GM12878 (cell line): Measurements from ENCODE around the gene FBXW8. TPM values are rescaled to one million over a fixed set of nuclear protein-coding genes. Genes with fewer than 3 reads are reported as not detected.

Experiments used
- ATAC-seq: fragments of 200-7000 bp; cut with Tn5 transposase; 3 replicates; pipeline ENCODE4 v1.9.1; 2020; ENCODE audit warnings: mild to moderate bottlenecking, moderate library complexity
- BruUV-seq: library from RNA; stranded (reverse); fragments of 400-500 nt; replicated peaks from 2 replicates; lab custom pipeline; 2021; lab: Mats Ljungman, UMichigan
- CTCF ChIA-PET: fragments of 300-600 bp; sonication (Branson Sonifier 250); formaldehyde crosslinking; extraction: SDS; loops from one replicate; lab custom pipeline; 2021; ENCODE audit warnings: inconsistent platforms; lab: Yijun Ruan, JAX
- POLR2A ChIA-PET: fragments of 350-600 bp; formaldehyde crosslinking; extraction: SDS; loops from one replicate; lab custom pipeline; 2021; ENCODE audit warnings: inconsistent platforms; lab: Charles Lee
- RAD21 ChIA-PET: fragments of 300-600 bp; sonication (Branson Sonifier 250); formaldehyde crosslinking; loops from one replicate; lab custom pipeline; 2023; ENCODE audit warnings: antibody characterized with exemption; ENCODE audit not compliant: unreplicated experiment; lab: Charles Lee
- SMC1A ChIA-PET: fragments of 300-600 bp; sonication (Branson Sonifier 250); formaldehyde crosslinking; loops from one replicate; lab custom pipeline; 2023; ENCODE audit not compliant: unreplicated experiment, uncharacterized antibody; lab: Charles Lee
- DNase-seq: peaks from one replicate; pipeline ENCODE4 v3.0.0-alpha.2; 2011; ENCODE audit warnings: low read depth, low spot score
- FAIRE-seq: peaks from 3 replicates; lab custom pipeline; 2011; peaks lifted over from hg19 to GRCh38; lab: Jason Lieb, UNC
- H2AFZ ChIP-seq: 2 replicates; pipeline ENCODE4 v1.6.0; 2011; ENCODE audit warnings: low read depth, low read length, control low read depth; ENCODE audit not compliant: control insufficient read depth
- H3K27ac ChIP-seq: 2 replicates; pipeline ENCODE4 v1.5.1; 2011; ENCODE audit warnings: control low read depth; ENCODE audit not compliant: control insufficient read depth, insufficient read depth
- H3K27me3 ChIP-seq, 2 experiments: replicated peaks in 1 of 2; 2 replicates each; pipeline versions ENCODE4 v1.6.0 to v1.6.1; 2011; ENCODE audit warnings: low read length in 1 of 2; ENCODE audit not compliant: control insufficient read depth in 2 of 2, insufficient read depth in 2 of 2
- H3K36me3 ChIP-seq, 2 experiments: 2 replicates each; pipeline ENCODE4 v1.5.1; 2011; ENCODE audit warnings: low read length in 1 of 2; ENCODE audit not compliant: control insufficient read depth in 2 of 2, insufficient read depth in 2 of 2
- H3K4me1 ChIP-seq: 2 replicates; pipeline ENCODE4 v1.6.1; 2011; ENCODE audit warnings: mild to moderate bottlenecking, low read length, moderate library complexity, mixed read lengths; ENCODE audit not compliant: control insufficient read depth, insufficient read depth
- H3K4me2 ChIP-seq: 2 replicates; pipeline ENCODE4 v1.6.0; 2011; ENCODE audit warnings: control low read depth; ENCODE audit not compliant: control insufficient read depth, insufficient read depth
- H3K4me3 ChIP-seq: fragments of 200-600 bp; sonication (generic); 2 replicates; pipeline ENCODE4 v1.5.1; 2016
- H3K79me2 ChIP-seq: 2 replicates; pipeline ENCODE4 v1.6.0; 2011; ENCODE audit warnings: low read length; ENCODE audit not compliant: control insufficient read depth, insufficient read depth
- H3K9ac ChIP-seq: 2 replicates; pipeline ENCODE4 v1.8.0; 2011; ENCODE audit warnings: low read length, control low read depth, mixed read lengths; ENCODE audit not compliant: control insufficient read depth, insufficient read depth
- H3K9me3 ChIP-seq: replicated peaks from 3 replicates; pipeline ENCODE4 v1.5.1; 2011; ENCODE audit warnings: mild to moderate bottlenecking, low read length; ENCODE audit not compliant: control insufficient read depth, insufficient read depth
- H4K20me1 ChIP-seq: 2 replicates; pipeline ENCODE4 v1.6.0; 2011; ENCODE audit not compliant: control insufficient read depth, insufficient read depth
- CTCF ChIP-seq, 3 experiments: IDR thresholded peaks in 2 of 3; conservative IDR thresholded peaks in 1 of 3; 2 replicates each; pipeline ENCODE4 v1.5.1; 2011; ENCODE audit warnings: low read depth in 3 of 3, low read length in 3 of 3, mild to moderate bottlenecking in 3 of 3, control low read depth in 2 of 3, moderate library complexity in 2 of 3, inconsistent platforms in 1 of 3, mixed read lengths in 1 of 3; ENCODE audit not compliant: control insufficient read depth in 2 of 3, insufficient read depth in 1 of 3; ENCODE audit errors: extremely low read depth in 1 of 3
- CUX1 ChIP-seq: IDR thresholded peaks from 2 replicates; pipeline ENCODE4 v1.6.1; 2012; ENCODE audit warnings: improper control_type of control experiment, low read depth, low read length; ENCODE audit not compliant: insufficient replicate concordance
- IRF3 ChIP-seq: fragments of 450-650 bp; IDR thresholded peaks from 2 replicates; pipeline ENCODE4 v1.6.1; 2014; ENCODE audit warnings: mild to moderate bottlenecking
- JUNB ChIP-seq: IDR thresholded peaks from 2 replicates; pipeline ENCODE4 v1.6.1; 2016; ENCODE audit warnings: antibody characterized with exemption, mild to moderate bottlenecking
- RAD21 ChIP-seq: IDR thresholded peaks from 2 replicates; pipeline ENCODE4 v1.6.1; 2011; ENCODE audit warnings: mild to moderate bottlenecking, low read depth, low read length, moderate library complexity; ENCODE audit not compliant: insufficient read depth
- RCOR1 ChIP-seq: conservative IDR thresholded peaks from 2 replicates; pipeline ENCODE4 v1.6.1; 2012; ENCODE audit warnings: low read depth, low read length, improper control_type of control experiment
- RELB ChIP-seq: fragments of 450-650 bp; IDR thresholded peaks from 2 replicates; pipeline ENCODE4 v1.6.1; 2017; ENCODE audit warnings: low read depth, mild to moderate bottlenecking, moderate library complexity
- SMARCA5 ChIP-seq: fragments of 450-650 bp; IDR thresholded peaks from 2 replicates; pipeline ENCODE4 v1.6.1; 2017; ENCODE audit warnings: mild to moderate bottlenecking
- SREBF2 ChIP-seq: IDR thresholded peaks from 2 replicates; pipeline ENCODE4 v1.6.1; 2012; ENCODE audit warnings: mild to moderate bottlenecking, low read length
- TAF1 ChIP-seq: IDR thresholded peaks from 2 replicates; pipeline ENCODE4 v1.6.1; 2011; ENCODE audit warnings: mild to moderate bottlenecking, low read depth, low read length, borderline replicate concordance
- WGBS: methylation state at CpG from one replicate; pipeline ENCODE4 v1.1.6; 2016; ENCODE audit warnings: low lambda C conversion rate; ENCODE audit not compliant: insufficient replicate concordance, insufficient coverage; ENCODE audit errors: missing lambda C conversion rate; 5-methylcytosine and 5-hydroxymethylcytosine counted together
- in situ Hi-C: fragments of 300-500 bp; cut with MboI; formaldehyde crosslinking; loops from 9 replicates; pipeline ENCODE4 v1.14.3; 2018; ENCODE audit warnings: mixed read lengths
- intact Hi-C: fragments of 100-400 bp; cut with micrococcal nuclease; formaldehyde crosslinking; loops from one replicate; pipeline ENCODE4 v1.14.2; 2022; ENCODE audit not compliant: unreplicated experiment
- polyA plus RNA-seq, 11 experiments: library from polyadenylated mRNA; depleted of rRNA in 4 of 11; unstranded in 6 of 11; stranded (reverse) in 5 of 11; fragments of >200 nt; fragmentation: Nextera tagmentation in 4 of 11; fragmentation: Illumina TruSeq in 1 of 11; extraction: Ambion mirVana in 4 of 11; extraction: Trizol in 1 of 11; gene quantifications; 1 replicate in 1 of 11; 2 replicates in 10 of 11; pipeline versions ENCODE4 v1.2.1 to v1.2.3, GENCODE V29; 2011 to 2016; ENCODE audit warnings: inconsistent platforms in 2 of 11, missing spikeins in 2 of 11, low read depth in 1 of 11
- total RNA-seq, 4 experiments: library from RNA; depleted of rRNA in 3 of 4; stranded (reverse); fragments of >200 nt in 3 of 4; fragmentation: Illumina TruSeq in 1 of 4; extraction: Trizol in 1 of 4; gene quantifications; 2 replicates each; pipeline versions ENCODE4 v1.2.1 to v1.2.3, GENCODE V29; 2013 to 2021

The FBXW8 gene
- total and polyA plus RNA-seq, 10 of the 15 experiments (the other 5 are each of a cell fraction or from before 2014, with no cell fraction given), result 0.49 to 7.5 (median 4.4) TPM

- TF ChIP-seq CUX1, result no peak
- TF ChIP-seq JUNB, result no peak
- no peak for TF ChIP-seq SMARCA5
- no peak for TF ChIP-seq SREBF2
Observed at GRCh38 chr12:117073611-117074010, 162.9 kb downstream of the FBXW8 start (continued).

GRCh38 chr12:117076410-117077372 lies 165.9 kb downstream of the FBXW8 start:
- H3K27ac ChIP-seq, result no peak overlapping the region
- no peaks in the 10 kb centered on the region for H3K4me1 ChIP-seq
- H3K79me2 ChIP-seq, result no peaks in the 10 kb centered on the region
- no peak overlapping the region for H3K4me2 ChIP-seq
- no peaks in the 10 kb centered on the region for H3K9me3 ChIP-seq
- SMC1A ChIA-PET, result no interaction called here
- POLR2A ChIA-PET, result no interaction called here
- ATAC-seq (peak; percentile 21; the same call in 1 of the 3 replicates), DNase-seq (no peak), FAIRE-seq (no peak)
- in situ Hi-C loops, result no loop called here
- H3K4me3 ChIP-seq, result no peak overlapping the region
- RAD21 ChIA-PET, result no interaction called here
- BruUV-seq, result no TSS peak
- no peak overlapping the region for H2AFZ ChIP-seq
- no peaks in the 10 kb centered on the region for H3K27me3 ChIP-seq
- CTCF ChIA-PET, result interaction anchor here (1.1 kb wide), 1 partner anchor 11 kb away, joined by 5 read pairs; no protein-coding TSS in a partner anchor
- 89% methylated on average over 24 of the region's 24 CpGs for WGBS
- no peak overlapping the region for H3K9ac ChIP-seq
- no peaks in the 10 kb centered on the region for H4K20me1 ChIP-seq
- intact Hi-C loops, result no loop called here
- H3K36me3 ChIP-seq, result no peaks in the 10 kb centered on the region; a peak in 2 of 4 replicates
- TF ChIP-seq TAF1 (no peak), RCOR1 (no peak), RELB (no peak), CTCF (IDR thresholded peaks at IDR 0.05 in 2 of 3, conservative IDR thresholded peaks at IDR 0.05 in 1 of 3; ENCODE audit: control insufficient read depth in 2 of 3, extremely low read depth in 1 of 3, insufficient read depth in 1 of 3, low read depth in 3 of 3, low read length in 3 of 3) (no peak), IRF3 (no peak), RAD21 (no peak)
